ENCODE data around the gene POU2F3. TPM values are rescaled to one million over a fixed set of nuclear protein-coding genes. Genes with fewer than 3 reads are reported as not detected.

The POU2F3 gene
- total and polyA plus RNA-seq, 2 of the 13 experiments (the other 11 are each of a cell fraction or from before 2014, with no cell fraction given), result not detected

DNA sequence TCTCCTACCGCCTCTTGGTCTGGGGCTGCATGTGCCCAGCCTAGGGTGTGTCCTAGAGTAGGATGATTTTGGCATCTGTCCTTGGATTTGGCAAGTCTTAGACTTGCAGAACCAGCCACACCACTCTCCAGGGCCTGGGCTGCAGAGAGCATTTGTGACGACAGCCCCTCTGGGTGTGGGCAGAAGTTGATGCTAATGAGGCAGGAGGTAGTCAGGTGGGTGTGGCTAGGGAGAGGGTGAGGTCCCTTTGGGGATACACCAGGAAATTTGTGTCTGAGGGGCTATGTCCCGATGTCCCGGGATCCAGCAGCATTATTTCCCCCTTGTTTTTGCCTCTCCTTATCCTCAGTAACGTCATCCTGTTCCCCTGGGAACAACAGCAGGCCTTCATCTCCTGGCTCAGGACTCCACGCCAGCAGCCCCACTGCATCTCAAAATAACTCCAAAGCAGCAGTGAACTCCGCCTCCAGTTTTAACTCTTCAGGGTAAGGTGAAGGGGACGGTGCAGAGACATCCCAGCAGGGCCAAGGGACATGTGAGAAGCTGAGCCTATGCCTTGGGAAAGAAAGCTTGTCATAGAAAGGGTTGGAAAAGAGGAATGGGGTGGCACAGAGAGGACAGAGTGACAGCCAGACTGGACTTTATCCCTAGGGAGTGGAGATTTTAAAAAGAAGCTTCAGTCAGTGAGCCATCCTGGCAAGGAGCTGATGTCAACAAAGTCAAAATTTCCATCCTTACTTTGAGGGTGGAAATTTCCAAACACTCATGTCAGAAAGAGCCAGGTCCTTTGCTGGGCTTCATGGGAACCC lies 77.1 kb downstream of the POU2F3 start (continued):
- TF ChIP-seq ZBTB10 (CRISPR knock-in tag; IDR thresholded peaks at IDR 0.05; ENCODE audit: borderline replicate concordance) (no peak), ZNF776 (CRISPR knock-in tag; IDR thresholded peaks at IDR 0.05) (no peak), ZNF788 (CRISPR knock-in tag; IDR thresholded peaks at IDR 0.05; ENCODE audit: borderline replicate concordance) (no peak), AFF4 (CRISPR knock-in tag; IDR thresholded peaks at IDR 0.05) (no peak), ZNF83 (CRISPR knock-in tag; IDR thresholded peaks at IDR 0.05; ENCODE audit: borderline replicate concordance) (no peak), ZNF329 (CRISPR knock-in tag; IDR thresholded peaks at IDR 0.05; ENCODE audit: low read depth) (no peak), ZNF768 (CRISPR knock-in tag; IDR thresholded peaks at IDR 0.05) (no peak), HMGA1 (CRISPR knock-in tag; conservative IDR thresholded peaks at IDR 0.05) (no peak), ZNF572 (CRISPR knock-in tag; IDR thresholded peaks at IDR 0.05) (no peak), SATB2 (CRISPR knock-in tag; IDR thresholded peaks at IDR 0.05) (no peak), ZSCAN29 (CRISPR knock-in tag; conservative IDR thresholded peaks at IDR 0.05) (no peak)
- TF ChIP-seq, protein P1, sequence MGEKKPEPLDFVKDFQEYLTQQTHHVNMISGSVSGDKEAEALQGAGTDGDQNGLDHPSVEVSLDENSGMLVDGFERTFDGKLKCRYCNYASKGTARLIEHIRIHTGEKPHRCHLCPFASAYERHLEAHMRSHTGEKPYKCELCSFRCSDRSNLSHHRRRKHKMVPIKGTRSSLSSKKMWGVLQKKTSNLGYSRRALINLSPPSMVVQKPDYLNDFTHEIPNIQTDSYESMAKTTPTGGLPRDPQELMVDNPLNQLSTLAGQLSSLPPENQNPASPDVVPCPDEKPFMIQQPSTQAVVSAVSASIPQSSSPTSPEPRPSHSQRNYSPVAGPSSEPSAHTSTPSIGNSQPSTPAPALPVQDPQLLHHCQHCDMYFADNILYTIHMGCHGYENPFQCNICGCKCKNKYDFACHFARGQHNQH (CRISPR knock-in tag; IDR thresholded peaks at IDR 0.05), result no peak
- TF ChIP-seq, protein P2, sequence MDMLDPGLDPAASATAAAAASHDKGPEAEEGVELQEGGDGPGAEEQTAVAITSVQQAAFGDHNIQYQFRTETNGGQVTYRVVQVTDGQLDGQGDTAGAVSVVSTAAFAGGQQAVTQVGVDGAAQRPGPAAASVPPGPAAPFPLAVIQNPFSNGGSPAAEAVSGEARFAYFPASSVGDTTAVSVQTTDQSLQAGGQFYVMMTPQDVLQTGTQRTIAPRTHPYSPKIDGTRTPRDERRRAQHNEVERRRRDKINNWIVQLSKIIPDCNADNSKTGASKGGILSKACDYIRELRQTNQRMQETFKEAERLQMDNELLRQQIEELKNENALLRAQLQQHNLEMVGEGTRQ (IDR thresholded peaks at IDR 0.05; ENCODE audit: low read depth, low read length), result no peak
- TF ChIP-seq, protein P2 (CRISPR knock-in tag; IDR thresholded peaks at IDR 0.05; ENCODE audit: borderline replicate concordance), result no peak
